ENCODE data around the gene LAMA2.

LAMA2 gene

GRCh38 chr6:129188795-129189194 is 305.9 kb downstream of the LAMA2 start:
- DNase-seq: no peak

GRCh38 chr6:129189266-129189665 is 306.3 kb downstream of the LAMA2 start:
- no peak for DNase-seq

GRCh38 chr6:129191235-129191634 is 308.3 kb downstream of the LAMA2 start:
- DNase-seq: no peak

- DNase-seq: no peak
Measured at GRCh38 chr6:129192458-129192989, 309.6 kb downstream of the LAMA2 start.

- no peak for DNase-seq
Measured at GRCh38 chr6:129194306-129194941, 311.5 kb downstream of the LAMA2 start.

- no peak for DNase-seq
Measured at GRCh38 chr6:129195161-129195560, 312.2 kb downstream of the LAMA2 start.

- DNase-seq: no peak
Measured at GRCh38 chr6:129195643-129196042, 312.7 kb downstream of the LAMA2 start.

- no peak for DNase-seq
Measured at GRCh38 chr6:129197154-129197553, 314.2 kb downstream of the LAMA2 start.

- no peak for DNase-seq
Measured at GRCh38 chr6:129200151-129200550, 317.2 kb downstream of the LAMA2 start.

- no peak for DNase-seq
Measured at GRCh38 chr6:129203190-129203900, 320.4 kb downstream of the LAMA2 start.

- DNase-seq: no peak
Measured at GRCh38 chr6:129206821-129207220, 323.9 kb downstream of the LAMA2 start.

GRCh38 chr6:129207832-129208231 is 324.9 kb downstream of the LAMA2 start:
- DNase-seq: no peak

GRCh38 chr6:129208415-129209034 is 325.6 kb downstream of the LAMA2 start:
- no peak for DNase-seq

GRCh38 chr6:129209355-129209754 is 326.4 kb downstream of the LAMA2 start:
- no peak for DNase-seq

- DNase-seq: no peak
Measured at GRCh38 chr6:129210684-129211083, 327.7 kb downstream of the LAMA2 start.

- DNase-seq: no peak
Measured at GRCh38 chr6:129211626-129212025, 328.7 kb downstream of the LAMA2 start.

GRCh38 chr6:129212081-129212480 is 329.1 kb downstream of the LAMA2 start:
- no peak for DNase-seq

GRCh38 chr6:129215246-129215645 is 332.3 kb downstream of the LAMA2 start:
- no peak for DNase-seq

- no peak for DNase-seq
Measured at GRCh38 chr6:129215916-129216520, 333.1 kb downstream of the LAMA2 start.

- DNase-seq: no peak
Measured at GRCh38 chr6:129217701-129218100, 334.8 kb downstream of the LAMA2 start.

GRCh38 chr6:129233458-129234134 is 350.7 kb downstream of the LAMA2 start:
- DNase-seq: no peak

GRCh38 chr6:129235167-129236000 is 352.4 kb downstream of the LAMA2 start:
- no peak for DNase-seq
